Body of pancreas (tissue), 4 donors: ENCODE measurements around the gene ACOX3.

Experiments
- POLR2A ChIP-seq, 3 donors: fragments of 450-650 bp; IDR thresholded peaks; one replicate each; pipeline ENCODE4 v1.6.1; 2016; ENCODE audit warnings: antibody characterized with exemption in 3 of 3, mild to moderate bottlenecking in 2 of 3
- TF ChIP-seq, protein P1 (sequence below), 7 experiments: fragments of 450-650 bp in 4 of 7; fragments of 200-600 bp in 3 of 7; sonication (generic) in 3 of 7; IDR thresholded peaks; one replicate each; pipeline ENCODE4 v1.5.1; 2016 to 2019; ENCODE audit warnings: antibody characterized with exemption in 7 of 7

GRCh38 chr4:8388528-8388870 lies 52.0 kb downstream of the ACOX3 start:
- TF ChIP-seq, protein P1, sequence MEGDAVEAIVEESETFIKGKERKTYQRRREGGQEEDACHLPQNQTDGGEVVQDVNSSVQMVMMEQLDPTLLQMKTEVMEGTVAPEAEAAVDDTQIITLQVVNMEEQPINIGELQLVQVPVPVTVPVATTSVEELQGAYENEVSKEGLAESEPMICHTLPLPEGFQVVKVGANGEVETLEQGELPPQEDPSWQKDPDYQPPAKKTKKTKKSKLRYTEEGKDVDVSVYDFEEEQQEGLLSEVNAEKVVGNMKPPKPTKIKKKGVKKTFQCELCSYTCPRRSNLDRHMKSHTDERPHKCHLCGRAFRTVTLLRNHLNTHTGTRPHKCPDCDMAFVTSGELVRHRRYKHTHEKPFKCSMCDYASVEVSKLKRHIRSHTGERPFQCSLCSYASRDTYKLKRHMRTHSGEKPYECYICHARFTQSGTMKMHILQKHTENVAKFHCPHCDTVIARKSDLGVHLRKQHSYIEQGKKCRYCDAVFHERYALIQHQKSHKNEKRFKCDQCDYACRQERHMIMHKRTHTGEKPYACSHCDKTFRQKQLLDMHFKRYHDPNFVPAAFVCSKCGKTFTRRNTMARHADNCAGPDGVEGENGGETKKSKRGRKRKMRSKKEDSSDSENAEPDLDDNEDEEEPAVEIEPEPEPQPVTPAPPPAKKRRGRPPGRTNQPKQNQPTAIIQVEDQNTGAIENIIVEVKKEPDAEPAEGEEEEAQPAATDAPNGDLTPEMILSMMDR (IDR thresholded peaks at IDR 0.05) = no peak
- no peak for TF ChIP-seq POLR2A (IDR thresholded peaks at IDR 0.05)
